GM19035 (cell line): ENCODE data around the gene ETFA.

Experiments used
- ATAC-seq: cut with Tn5 transposase; IDR thresholded peaks from one replicate; pipeline ENCODE4 v1.9.1; 2021; ENCODE audit not compliant: unreplicated experiment

The ETFA gene

DNA sequence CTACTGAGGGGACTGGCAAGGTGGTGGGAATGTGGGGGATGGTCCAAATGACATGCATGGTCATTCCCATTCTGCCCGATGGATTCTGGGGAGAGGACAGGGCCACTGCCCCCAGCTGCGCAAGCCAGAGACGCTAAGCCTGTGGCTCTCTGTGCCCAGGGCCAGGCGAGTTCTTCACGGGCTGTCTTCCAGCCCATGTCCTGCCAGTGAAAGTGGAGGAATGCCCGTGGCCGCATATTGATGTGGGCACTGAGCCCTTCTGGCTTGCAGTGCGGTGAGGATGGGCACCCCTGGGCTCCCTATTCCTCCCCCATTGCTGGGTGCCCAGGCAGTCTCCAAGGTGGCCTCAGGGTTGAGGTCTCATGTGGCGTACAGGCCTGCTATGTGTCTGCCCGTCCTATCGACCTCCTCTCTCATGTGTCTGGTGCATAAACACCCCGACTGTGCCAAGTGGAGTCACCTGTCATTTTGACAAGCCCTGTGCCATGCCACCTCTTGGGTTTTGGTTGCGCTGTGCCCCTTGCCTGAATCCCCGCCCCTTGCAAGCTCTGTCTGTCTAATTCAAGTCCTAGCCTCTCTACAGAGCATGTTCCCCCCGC lies 134.7 kb downstream of the ETFA start:
- ATAC-seq = no peak

- no peak for ATAC-seq
These were observed 135.2 kb downstream of the ETFA start for GRCh38 chr15:76176059-76176458.

- ATAC-seq = no peak
These were observed 135.8 kb downstream of the ETFA start for GRCh38 chr15:76175442-76175841.

GRCh38 chr15:76174654-76175053 lies 136.6 kb downstream of the ETFA start:
- no peak for ATAC-seq

DNA sequence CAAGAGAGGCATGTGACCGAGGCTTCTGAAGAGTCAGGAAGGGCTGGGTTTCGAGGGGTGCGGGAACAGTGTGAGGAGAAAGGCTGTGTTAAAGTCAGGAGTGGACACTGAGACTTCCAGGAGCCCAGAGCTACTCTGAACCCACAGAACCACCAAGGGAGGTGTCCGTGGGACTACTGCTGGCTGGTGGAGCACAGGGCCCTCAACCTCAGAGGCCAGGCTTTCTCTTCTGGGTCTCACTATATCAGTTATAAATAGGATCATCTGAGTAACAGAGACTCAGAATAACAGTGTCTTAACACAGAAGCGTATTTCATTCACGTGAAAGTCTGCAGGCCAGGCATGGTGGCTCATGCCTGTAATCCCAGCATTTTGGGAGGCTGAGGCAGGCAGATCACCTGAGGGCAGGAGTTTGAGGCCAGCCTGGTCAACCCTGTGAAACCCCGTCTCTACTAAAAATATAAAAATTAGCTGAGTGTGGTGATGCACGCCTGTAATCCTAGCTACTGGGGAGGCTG lies 137.9 kb downstream of the ETFA start:
- no peak for ATAC-seq

DNA sequence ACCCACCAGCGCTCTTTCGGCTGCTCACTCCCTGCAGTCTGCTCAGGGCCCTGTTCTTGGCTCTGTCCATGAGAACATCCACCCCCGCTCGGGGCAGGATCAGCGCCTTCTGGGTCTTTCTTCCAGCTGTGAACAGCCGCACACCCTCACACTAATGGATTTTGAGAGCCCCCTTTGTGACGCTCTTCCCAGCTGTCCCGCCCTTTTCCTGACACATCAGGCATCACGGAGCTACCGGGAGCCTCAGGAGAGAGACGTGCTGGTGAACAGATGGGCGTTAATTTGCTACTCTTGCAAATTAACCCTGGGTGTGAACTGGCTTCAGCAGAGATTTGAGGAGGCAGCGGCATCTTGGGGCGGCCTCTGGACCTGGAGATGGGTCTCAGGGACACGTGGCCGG lies 138.5 kb downstream of the ETFA start:
- no peak for ATAC-seq

DNA sequence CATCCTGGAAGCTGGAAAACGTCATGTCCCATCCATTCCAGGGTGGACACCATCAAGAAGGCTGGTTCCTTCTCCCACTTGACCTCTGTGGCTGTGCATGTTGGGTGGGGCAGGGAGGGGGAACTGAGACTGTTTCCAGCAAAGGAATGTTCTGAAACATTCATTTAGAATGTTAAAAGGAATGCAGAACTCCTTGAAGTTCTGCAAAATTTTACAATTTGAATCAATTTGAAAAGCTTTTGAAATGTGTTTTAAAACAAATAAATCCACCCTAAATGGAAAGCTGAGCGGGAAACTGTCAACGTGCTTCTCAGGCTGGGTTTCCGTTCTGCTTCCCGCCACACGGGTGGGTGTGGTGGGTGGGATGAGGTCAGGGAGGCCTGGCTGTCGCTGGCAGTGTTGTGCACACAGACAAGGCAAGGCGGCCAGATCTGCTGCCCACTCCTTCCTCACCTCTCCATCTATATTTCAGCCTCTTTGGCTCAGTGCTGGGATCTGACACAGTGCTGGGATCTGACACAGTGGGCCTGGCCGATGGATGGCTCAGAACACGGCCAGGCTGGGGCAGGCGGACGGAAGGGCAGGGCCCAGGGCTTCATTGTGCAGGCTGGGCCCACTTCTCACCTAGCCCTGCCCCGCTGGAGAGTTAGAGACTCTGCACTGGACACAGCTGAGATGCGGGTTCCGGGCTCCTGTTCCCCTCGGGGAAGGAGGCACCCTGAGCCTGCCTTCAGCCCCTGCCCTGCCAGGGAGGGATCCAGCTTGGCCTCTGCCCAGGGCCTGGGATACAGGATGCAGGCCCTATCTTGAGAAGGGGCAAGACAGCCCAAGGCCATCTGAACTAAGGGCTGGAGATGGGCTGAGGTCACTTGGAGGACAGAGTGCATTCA lies 141.1 kb downstream of the ETFA start:
- ATAC-seq = no peak

GRCh38 chr15:76169018-76169417 lies 142.3 kb downstream of the ETFA start:
- ATAC-seq = no peak

GRCh38 chr15:76168237-76168984 lies 142.9 kb downstream of the ETFA start:
- ATAC-seq = no peak

DNA sequence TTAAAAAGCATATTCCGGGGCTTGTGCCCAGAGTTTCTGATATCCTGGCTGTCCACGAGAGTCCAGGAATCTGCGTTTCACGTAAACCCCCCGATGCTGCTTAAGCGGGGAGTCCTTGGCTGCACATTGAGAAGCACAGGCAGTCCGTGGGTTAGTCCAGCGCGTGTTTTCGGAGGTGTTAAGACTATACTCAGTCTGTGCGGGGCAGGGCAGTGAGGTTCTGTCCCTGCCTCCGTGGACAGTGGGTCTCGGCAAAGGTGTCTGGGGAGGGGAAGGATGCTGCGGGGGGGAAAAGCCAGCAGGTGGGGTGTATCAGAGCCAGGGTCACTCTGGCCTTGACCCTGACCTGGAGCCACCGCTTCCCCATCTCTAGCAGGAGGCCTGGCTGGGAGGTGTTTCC lies 145.3 kb downstream of the ETFA start:
- ATAC-seq = no peak
